Stimulated activated CD4-positive, alpha-beta T cell treated with anti-CD3 and anti-CD28 coated beads, Interleukin-12 subunit alpha, Interleukin-12 subunit beta, amount 100 ng/mL, for 4 hours (primary cell): ENCODE results near the gene CYP4V2.

Source experiments
- DNase-seq: peaks from one replicate; pipeline ENCODE4 v3.0.0-alpha.2; 2020

CYP4V2 gene

DNA sequence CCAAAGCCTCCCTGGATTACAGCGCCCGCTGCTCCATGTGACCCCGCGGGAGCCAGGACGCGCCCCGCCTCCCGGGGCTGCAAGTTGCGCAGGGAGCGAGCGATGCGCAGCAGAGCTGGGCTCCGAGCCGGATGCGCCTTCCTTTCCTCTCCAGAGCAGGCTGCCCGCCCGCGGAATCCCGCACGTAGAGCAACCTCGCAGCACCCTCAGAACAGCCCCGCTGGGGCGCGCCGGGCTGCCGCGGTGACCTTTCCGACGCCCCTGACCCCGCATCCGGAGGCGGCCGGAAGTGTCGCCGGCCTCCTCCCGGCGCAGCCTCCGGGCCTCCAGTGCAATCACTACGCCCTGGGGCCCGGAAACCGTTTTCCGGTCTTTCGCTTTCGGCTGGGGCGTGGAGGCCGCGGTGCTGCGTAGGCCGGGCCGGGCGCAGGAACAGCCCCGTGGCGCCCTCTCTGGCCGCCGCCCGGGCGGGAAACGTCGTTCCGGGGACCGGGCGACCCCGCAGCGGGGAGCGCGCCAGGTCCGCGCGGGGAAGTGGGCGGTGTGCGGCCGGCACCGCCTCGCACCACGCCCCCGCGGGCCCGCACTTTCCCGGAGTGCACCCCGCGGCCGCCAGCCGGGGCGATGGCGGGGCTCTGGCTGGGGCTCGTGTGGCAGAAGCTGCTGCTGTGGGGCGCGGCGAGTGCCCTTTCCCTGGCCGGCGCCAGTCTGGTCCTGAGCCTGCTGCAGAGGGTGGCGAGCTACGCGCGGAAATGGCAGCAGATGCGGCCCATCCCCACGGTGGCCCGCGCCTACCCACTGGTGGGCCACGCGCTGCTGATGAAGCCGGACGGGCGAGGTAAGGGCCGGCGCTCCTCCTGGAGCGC lies at the start of gene CYP4V2:
Gene CYP4V2, plus strand, starts transcription at position 368 of the 866 bp plus-strand sequence. Its CDS starts 257 bp downstream, at position 625.
- DNase-seq: peak; percentile 83

DNA sequence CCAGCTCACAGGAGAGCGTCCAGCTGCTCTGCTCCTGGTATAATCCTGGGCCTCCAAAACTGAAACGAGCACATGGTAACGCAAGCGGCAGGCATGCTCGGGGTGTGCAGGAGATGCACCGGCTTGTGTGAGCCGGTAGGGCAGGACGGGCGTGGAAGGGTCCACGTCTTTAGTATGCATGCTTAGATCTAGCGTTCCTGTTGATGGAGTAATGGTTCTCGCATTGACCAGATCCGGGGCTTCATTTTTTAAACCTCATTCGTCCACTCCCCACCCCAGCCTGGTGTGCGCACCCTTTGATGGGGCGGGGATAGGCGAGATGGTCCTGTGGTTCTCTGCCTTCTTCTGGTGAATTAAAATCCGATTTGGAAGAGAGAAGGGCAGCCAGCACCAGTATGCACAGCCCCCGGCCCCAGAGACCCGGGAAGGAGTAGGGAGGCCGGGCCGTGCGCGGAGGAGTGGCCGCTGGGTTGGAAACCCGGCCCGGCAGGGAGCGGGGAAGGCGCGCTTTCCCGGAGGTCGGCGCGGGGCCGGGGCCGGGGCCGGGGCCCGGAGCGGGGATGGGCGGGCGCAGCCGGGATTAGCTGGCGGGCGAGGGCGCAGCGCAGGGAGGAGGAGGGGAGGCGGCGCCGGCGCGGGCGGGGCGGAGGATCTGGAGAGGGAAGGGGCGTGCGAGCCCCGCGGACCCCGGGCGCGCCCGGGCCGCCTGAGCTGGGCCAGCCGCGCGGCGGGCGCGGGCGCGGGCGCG lies 47.0 kb upstream of the CYP4V2 start:
- DNase-seq: peak; percentile 12

DNA sequence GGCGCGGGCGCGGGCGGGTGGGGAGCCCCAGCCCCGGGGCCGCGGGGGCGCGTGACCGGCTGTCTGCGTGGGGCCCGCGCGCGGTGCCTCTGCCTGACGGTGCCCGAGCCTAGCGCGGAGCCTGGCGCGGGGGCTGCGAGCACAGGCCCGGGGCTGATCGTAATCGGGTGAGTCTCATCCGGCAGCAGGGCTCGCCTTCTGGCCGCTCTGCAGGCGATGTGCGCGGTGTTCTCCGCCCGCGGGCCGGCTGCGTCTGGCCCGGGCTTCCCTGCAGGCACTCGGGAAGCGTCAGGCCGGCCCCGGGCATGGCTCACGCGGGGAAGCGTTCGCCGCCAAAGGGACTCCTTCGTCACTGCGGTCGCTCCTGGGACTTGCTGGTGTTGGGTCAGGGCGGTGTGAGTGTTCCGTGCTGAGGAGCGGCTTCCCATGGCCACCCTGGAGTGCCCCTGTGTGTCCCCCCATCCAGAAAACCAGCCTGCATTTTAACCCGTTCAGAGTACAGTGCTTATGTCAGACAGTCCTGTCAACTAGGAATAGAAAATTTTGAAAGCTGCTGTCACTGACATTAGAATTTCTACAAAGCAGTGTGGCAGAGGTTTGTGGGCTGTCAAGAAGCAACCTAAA lies 46.3 kb upstream of the CYP4V2 start:
- peak; percentile 9 for DNase-seq

DNA sequence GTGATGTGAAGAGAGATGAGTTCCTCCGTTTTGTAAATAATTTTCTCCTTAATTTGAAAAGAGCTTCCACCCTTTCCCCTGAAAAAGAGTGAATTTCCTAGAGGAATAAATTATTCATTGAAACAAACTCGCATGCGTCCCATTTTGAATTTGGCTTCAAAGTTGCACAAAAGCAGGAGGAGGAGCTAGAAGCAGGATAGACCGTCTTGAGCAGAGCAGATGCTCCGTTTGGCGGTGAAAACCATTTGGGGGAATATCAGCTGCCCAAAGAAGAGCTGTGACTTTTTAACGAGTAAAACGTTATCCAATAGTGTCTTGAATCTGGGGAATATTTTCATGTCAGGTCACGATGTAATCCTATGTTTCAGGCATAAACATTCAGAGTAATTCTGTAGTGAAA lies 44.9 kb upstream of the CYP4V2 start:
- no peak for DNase-seq

DNA sequence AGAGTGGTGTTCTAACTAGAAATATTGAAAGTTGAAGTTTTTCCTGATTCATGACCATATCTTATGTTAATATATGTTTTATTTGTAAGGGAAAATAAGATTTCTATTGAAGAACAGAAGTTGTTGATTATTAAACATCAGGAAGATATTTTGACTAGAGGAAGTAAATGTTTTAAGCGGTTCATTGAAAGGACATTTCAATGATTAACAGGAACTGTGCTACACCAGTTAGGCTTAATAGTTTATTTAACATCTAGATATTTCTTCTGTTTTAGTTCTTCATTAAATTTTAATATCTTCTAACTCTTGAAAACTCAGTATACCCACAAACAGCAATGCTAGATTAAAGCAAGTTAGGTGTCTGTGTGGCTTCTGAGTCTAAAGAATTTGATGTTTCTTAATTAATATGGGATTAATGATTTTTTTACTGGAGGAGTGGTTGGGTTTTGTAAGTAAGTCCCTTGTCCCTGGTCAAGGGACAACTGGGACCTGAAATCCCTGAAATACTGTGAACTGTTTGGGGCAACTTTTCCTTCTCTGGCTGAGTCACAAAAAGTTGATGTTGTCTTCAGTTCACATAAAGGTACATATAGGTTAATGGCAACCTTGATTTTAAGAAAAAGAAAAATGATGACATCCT lies 42.9 kb upstream of the CYP4V2 start:
- DNase-seq: no peak

DNA sequence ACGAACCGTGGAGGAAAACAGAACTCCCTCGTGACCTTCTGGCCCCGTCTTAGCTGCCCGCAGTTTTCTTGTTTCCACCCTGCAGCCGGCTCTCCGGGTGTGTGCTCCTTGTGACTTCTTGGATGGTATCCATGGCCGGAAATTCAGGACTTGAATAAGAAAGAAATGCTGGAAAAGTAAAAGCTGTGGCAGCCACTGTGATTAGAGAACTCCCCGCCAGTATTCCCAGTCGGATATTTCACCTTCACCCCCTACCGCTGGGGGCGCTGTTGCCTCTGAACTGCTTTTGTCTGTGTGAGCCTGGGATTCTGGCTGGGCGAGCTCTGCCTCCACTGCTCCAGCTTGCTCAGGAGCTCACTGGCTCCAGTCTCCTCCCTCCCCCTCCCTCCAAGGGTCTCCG lies 41.5 kb upstream of the CYP4V2 start:
- DNase-seq: peak; percentile 17

DNA sequence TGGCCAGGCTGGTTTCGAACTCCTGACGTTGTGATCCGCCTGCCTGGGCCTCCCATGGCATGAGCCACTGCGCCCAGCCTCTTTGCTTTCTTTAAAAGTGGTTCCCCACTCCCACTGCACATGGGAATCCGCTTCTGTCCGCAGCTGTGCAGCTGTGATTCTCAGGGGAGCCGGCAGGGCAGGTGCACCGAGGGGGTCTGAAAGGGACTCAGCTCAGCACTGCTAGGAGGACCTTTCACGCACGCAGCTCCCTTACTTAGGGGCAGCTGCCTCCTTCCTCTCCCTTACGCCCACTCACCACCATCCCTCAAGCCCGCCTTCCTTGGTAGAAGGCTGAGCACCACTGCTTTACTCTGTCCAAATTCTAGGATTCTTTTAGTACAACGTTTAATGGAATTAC lies 40.4 kb upstream of the CYP4V2 start:
- DNase-seq: no peak

DNA sequence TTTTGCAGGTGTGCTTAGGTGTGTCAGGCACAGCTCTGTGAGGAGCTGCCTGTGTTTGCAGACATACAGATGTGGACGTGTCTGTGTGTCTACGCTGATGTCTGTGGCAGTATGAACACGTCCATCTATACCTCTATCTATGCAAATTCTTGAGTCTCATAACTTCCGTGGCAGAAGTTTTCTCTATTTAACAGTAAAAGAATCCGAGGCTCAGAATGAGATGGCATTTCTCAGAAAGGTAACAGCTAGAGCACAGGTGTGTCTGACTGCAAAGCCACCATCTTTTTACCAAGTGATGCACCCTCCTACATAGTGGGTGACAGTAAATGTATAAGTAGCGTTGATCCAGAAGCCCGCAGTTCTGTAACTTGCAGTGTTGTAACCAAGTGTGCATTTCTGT lies 39.9 kb upstream of the CYP4V2 start:
- DNase-seq: no peak

DNA sequence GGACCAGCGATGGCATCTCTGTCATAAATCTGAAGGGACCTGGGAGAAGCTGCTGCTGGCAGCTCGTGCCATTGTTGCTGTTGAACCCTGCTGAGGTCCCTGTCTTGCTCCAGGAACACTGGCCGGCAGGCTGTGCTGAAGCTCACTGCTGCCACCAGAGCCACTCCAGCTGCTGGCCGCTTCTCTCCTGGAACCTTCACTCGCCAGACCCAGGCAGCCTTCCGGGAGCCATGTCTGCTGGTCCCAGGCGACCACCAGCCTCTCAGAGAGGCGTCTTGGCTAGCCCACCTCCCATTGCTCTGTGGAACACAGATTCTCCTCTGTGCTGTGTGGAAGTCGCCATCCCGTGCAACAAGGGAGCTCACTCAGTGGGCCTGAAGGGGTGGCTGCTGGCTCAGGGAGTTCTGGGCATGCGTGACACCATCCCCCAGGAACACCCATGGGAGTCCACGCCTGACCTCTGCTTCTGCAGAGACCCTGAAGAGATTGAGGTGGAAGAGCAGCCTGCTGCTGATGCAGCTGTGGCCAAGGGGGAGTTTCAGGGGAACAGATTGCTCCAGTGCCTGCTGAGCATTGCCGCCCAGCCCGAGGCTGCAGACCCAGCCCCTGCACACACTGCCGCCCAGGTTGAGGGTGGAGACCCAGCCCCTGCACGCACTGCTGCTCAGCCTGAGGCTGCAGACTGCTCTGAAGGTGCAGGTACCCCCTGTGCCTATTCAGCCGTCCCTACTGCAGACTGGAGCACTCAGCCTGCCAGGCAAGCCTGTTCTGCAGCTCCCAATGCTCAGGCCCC lies 33.1 kb upstream of the CYP4V2 start:
- no peak for DNase-seq

DNA sequence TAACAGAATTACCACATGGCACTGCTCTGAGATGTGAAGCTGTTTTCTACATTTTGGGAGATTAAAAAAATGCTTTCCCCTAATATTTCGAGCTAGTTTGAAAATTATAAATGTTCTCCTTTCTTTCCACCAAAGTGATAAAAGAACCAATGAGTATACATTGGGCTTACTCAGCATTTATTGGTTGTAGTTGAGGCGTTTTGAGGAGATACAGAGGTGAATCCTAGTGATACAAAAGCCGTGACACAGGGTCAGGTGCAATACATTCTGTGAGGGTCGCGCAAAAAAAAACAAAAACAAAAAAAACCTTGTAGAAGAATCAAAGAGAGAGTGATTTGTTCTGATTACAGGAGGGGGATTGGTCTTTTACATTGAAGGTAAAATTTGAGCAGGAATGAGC lies 32.4 kb upstream of the CYP4V2 start:
- DNase-seq: no peak

DNA sequence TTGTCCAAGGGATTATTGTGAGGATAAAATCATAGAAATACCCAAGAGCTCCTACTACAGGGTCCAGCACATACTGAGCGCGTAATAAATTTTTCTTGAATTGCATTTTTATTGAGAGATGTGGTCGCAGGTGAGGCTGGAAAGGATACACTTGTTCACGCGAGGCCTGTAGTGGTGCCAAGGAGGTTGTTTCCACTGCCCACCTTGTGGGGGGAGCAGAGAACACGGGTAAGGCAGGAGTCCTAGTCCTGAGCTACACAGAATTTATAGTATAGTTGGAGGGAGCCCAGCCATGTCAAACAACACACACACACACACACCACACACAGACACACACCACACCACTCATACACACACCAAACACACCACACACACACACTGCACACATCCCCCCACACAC lies 31.8 kb upstream of the CYP4V2 start:
- DNase-seq: no peak

DNA sequence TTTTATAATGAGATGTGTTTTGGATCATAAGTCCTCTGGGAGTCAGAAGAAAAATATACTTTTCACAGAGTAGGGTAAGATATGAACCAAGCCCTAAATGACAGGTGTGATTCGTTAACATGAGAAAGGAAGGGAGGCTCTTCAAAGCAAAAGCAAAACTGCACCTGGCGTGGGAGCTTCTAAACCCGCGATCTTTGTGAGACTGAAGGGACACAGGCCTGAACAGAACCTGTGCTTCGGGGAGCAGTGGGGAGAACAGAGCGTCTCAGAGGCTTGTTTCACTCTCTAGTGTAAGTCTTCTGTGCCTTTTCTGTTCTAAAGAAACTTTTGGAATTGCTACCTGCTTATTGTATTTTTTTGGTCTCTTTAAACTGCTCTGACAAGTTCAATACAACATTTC lies 30.2 kb upstream of the CYP4V2 start:
- peak; percentile 16 for DNase-seq

DNA sequence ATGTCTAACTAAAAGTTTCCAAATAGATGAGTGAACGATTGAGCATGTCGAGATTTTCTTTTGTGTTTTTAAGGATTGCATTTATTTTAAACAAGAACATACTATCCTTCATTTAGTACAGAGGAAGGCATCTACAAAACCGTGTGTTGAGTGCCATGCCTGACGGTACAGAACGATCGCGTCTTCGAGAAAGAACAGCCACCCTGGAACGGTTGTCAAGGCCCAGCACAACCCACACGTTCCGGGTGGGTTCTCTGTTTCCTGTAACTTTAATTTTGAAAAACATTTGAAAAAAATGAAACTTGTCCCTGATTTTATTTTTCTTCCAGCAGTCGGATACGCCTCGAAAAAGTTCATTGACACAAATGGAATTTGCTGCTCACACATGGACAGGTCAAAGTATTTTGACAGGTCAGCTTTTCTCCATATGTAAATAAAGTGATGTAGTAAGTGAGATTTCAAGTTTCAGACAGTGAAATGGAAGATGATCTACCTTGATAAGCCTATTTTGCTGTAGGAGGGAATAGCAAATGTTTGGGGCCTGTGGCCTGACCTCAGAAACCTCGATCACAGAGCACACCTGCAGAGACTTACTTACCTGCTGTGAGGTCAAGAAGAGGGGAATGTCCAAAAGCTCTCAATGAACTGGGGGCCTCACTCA lies 24.4 kb upstream of the CYP4V2 start:
- no peak for DNase-seq

DNA sequence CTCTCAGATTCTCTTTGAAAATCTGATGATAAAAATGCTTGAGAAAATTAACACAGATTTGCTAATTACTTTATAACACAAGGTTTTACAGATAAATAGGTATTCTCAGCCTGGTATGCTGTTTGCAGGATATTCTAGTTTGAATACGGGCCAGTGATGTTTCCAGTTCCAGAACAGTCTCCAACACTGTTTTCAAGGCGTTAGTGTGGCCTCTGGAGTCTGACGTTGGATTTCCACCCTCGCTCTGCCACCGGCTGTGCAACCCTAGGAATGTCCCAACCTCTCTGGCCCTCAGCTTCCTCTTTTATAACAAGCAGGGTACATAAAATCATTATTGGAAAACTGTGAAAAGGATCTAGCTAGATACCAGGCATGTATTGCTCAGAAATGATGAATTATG lies 23.8 kb upstream of the CYP4V2 start:
- DNase-seq: no peak

DNA sequence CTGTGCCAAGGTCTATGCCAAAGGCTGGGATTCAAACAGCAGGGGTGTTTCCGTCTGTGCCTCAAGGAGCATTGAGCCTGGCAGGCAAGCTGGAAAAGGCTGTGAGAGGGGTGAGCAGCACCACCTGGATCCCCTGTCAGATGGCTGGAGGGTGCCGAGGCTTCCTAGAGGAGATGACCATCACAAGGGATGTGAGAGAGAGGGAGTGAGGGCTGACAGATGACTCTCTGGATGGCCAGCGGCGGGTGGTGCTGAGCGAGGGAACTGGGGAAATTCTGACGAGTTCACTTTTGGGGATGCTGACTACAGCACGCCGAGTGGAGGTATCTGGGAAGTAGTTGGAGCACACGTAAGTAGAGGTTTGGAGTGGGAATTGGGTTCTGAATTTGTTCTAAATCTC lies 22.6 kb upstream of the CYP4V2 start:
- DNase-seq: no peak

DNA sequence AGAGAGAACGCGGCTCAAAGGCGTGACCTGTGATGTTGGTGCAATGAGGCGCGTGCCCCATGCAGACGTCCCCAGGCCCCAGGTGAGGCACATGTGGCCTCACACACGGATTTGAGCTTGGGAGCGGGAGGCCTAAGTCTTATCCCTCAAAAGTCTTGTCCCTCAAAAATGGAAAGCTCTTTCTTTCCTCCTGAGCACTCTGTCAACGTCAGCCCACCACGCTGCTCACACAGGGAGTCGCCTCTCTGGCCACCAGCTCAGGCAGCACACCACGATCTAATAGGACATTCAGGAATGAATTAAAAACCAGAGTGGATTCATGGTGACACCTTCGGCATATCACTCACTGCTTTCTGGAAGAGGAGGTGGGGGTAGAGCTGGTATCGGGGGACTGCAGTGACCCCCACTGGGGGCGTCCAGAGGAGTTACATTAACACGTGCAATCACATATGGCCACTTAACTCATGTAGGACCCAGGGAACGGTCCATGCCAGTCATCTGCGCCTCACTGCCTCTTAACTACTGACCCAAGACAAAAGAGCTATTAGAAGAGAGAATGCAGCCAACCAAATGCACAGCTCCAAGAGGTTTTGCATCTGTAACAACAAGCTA lies 21.9 kb upstream of the CYP4V2 start:
- no peak for DNase-seq

DNA sequence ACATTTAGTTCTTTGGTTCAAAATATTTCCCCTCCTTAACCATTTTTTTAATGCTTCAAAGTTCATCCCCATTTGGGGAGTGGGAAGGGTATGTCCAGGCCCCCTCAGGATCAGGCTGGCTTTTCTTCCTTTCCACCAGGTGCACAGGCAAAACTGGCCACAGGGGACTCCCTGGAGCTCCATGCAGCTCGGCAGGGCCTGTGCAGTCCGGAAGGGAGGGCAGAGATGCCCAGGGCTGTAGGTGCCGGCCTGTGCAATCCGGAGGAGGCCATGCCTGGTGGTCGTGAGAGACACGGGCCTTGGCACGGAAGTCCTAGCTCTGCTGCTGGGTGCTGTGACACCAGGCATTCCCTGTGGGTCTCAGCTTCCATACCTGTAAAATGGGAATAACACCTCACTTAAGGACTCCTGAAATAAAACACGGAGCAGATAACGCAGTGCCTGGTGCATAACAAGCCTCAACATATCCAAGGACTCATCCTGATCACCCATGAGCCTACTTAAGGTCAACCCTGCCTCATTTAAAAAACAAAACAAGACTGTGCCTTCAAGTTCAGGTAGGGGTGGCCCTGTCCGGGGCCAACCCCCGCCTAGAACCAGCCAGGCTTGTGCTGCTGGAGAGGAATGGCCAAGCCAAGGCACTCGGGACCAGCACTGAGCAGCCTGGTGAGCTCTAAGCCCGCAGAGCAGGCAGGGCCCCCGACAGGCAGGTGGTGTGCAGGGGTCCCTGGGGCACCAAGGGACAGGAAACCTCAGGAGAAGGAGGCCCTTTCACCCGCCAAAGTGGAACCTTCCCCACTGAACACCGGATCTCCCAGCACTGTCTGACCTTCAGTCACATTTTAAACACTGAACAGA lies 21.2 kb upstream of the CYP4V2 start:
- no peak for DNase-seq

DNA sequence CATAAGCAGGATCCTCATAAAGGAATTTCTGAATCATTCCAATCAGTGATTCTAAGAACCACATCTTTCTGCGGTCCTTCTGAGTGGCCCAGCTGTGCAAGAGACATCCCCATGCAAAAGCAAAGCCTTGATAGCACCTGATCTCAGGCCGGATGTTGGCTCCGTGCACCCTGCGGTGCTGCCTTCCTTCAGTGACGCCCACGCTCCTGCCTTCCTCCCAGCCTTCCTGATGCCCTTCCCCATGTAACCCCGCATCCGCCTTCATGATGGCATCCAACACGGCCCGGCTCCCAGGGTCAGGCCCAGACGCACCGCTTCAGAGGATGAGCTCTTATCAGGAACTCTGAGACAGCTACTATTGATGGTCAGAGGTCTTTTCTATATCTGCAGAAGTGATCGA lies 20.4 kb upstream of the CYP4V2 start:
- DNase-seq: no peak

DNA sequence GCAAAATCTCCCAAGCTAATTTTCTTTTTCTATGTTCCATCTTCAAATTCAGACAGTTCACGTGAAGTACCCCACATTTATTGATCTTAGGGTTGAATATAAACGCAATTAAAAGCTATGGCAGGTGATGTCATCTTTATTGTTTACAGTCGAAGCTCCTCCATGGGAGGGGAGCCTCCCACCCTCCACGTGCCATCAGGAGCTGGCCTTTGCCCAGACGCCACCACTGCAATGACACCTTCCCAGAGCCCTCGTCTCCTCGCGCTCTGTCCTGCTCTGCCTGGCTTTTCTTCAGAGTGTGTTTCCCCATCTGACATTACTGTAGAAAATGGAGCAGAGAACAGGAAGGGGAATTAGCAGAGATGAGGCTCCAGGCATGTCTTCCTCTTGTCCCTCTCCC lies 18.8 kb upstream of the CYP4V2 start:
- DNase-seq: no peak

DNA sequence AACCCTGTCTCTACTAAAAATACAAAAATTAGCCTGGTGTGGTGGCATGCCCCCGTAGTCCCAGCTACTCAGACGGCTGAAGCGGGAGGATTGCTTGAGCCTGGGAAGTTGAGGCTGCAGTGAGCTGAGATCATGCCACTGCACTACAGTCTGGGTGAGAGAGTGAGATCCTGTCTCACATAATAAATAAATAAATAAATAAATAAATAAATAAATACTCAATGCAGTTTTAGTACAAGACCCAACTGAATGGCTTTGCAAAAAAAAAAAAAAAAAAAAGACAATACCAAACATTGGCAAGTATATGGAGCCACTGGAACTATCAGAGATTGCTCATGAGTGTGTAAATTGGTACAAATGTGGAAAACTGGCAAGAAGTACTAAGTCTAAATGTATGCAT lies 3.3 kb upstream of the CYP4V2 start:
- no peak for DNase-seq

DNA sequence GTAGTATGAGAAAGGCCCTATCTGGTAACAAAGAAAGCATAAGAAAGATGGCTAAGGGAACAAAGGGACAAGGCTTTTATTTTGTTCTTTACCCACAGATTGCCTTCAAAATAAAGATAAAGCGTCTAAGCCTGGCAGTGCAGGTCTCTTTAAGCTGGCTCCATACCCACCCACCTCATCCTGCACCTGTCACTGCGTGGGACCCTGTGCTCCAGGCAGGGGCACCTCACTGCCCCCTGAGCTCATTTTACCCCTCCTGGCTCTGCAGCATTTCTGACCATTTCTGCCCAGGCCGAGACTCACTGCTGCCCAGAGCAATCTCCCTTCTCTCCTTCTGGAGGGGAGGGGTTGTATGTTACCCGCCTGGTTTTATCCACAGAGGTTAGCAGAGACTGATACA lies 1.7 kb upstream of the CYP4V2 start:
- DNase-seq: no peak
